ENCODE measurements around the gene LILRB5. TPM values are rescaled to one million over a fixed set of nuclear protein-coding genes. Genes with fewer than 3 reads are reported as not detected.
"Not testable (repeated sequence)": the region's sequence is repeated elsewhere in the genome, so short reads cannot be mapped to it uniquely, and the experiment has no call there.

The LILRB5 gene
- total RNA-seq, 1 donor from 2014 or later = not detected

- no peak overlapping the region for H3K27ac Mint-ChIP-seq (ENCODE audit: unreplicated experiment)
- no peak overlapping the region for H3K4me3 Mint-ChIP-seq (ENCODE audit: unreplicated experiment)
- H3K36me3 Mint-ChIP-seq (ENCODE audit: low read depth) = no peaks in the 10 kb centered on the region
- TF ChIP-seq CTCF (IDR thresholded peaks at IDR 0.05) = no peak
- H3K27me3 Mint-ChIP-seq (ENCODE audit: low read depth) = peaks cover 11% of the 10 kb centered on the region
- no peak for DNase-seq (ENCODE audit: low spot score)
- no peaks in the 10 kb centered on the region for H3K9me3 Mint-ChIP-seq (ENCODE audit: low read depth)
- no peaks in the 10 kb centered on the region for H3K4me1 Mint-ChIP-seq (ENCODE audit: low read depth)
Observed at GRCh38 chr19:54282686-54283470, 25.8 kb upstream of the LILRB5 start.

GRCh38 chr19:54281729-54282075 lies 24.6 kb upstream of the LILRB5 start:
- H3K27ac Mint-ChIP-seq (ENCODE audit: unreplicated experiment); DNase-seq (ENCODE audit: low spot score); H3K4me1 Mint-ChIP-seq (ENCODE audit: low read depth); H3K36me3 Mint-ChIP-seq (ENCODE audit: low read depth); H3K9me3 Mint-ChIP-seq (ENCODE audit: low read depth); H3K4me3 Mint-ChIP-seq (ENCODE audit: unreplicated experiment): not testable (repeated sequence)
- peaks cover 11% of the 10 kb centered on the region for H3K27me3 Mint-ChIP-seq (ENCODE audit: low read depth)

- TF ChIP-seq CTCF (IDR thresholded peaks at IDR 0.05) = no peak
- DNase-seq (ENCODE audit: low spot score) = no peak
- no peaks in the 10 kb centered on the region for H3K36me3 Mint-ChIP-seq (ENCODE audit: low read depth)
- no peak within 1 kb of the TSS for H3K4me3 Mint-ChIP-seq (ENCODE audit: unreplicated experiment)
- H3K27me3 Mint-ChIP-seq (ENCODE audit: low read depth) = peaks cover 14% of the 10 kb centered on the region
- no peaks in the 10 kb centered on the region for H3K9me3 Mint-ChIP-seq (ENCODE audit: low read depth)
- H3K4me1 Mint-ChIP-seq (ENCODE audit: low read depth) = no peaks in the 10 kb centered on the region
- no peak within 1 kb of the TSS for H3K27ac Mint-ChIP-seq (ENCODE audit: unreplicated experiment)
Observed at GRCh38 chr19:54281007-54281728, 24.1 kb upstream of the LILRB5 start, which contains the start of gene LILRB2. Gene LILRB2 (minus strand): TSS chr19:54281110. CDS start chr19:54280496, 614 bp downstream.

- not testable (repeated sequence) for DNase-seq (ENCODE audit: low spot score); H3K36me3 Mint-ChIP-seq (ENCODE audit: low read depth); H3K9me3 Mint-ChIP-seq (ENCODE audit: low read depth); H3K4me3 Mint-ChIP-seq (ENCODE audit: unreplicated experiment); H3K27ac Mint-ChIP-seq (ENCODE audit: unreplicated experiment); H3K4me1 Mint-ChIP-seq (ENCODE audit: low read depth)
- H3K27me3 Mint-ChIP-seq (ENCODE audit: low read depth) = peaks cover 16% of the 10 kb centered on the region
Observed at GRCh38 chr19:54280441-54280840, 23.4 kb upstream of the LILRB5 start.

GRCh38 chr19:54280025-54280424 lies 23.0 kb upstream of the LILRB5 start:
- H3K4me3 Mint-ChIP-seq (ENCODE audit: unreplicated experiment); H3K4me1 Mint-ChIP-seq (ENCODE audit: low read depth); H3K36me3 Mint-ChIP-seq (ENCODE audit: low read depth); H3K9me3 Mint-ChIP-seq (ENCODE audit: low read depth); H3K27ac Mint-ChIP-seq (ENCODE audit: unreplicated experiment); DNase-seq (ENCODE audit: low spot score): not testable (repeated sequence)
- peaks cover 20% of the 10 kb centered on the region for H3K27me3 Mint-ChIP-seq (ENCODE audit: low read depth)

- no peaks in the 10 kb centered on the region for H3K9me3 Mint-ChIP-seq (ENCODE audit: low read depth)
- no peaks in the 10 kb centered on the region for H3K4me1 Mint-ChIP-seq (ENCODE audit: low read depth)
- H3K27me3 Mint-ChIP-seq (ENCODE audit: low read depth) = peaks cover 20% of the 10 kb centered on the region
- no peak overlapping the region for H3K27ac Mint-ChIP-seq (ENCODE audit: unreplicated experiment)
- no peak overlapping the region for H3K4me3 Mint-ChIP-seq (ENCODE audit: unreplicated experiment)
- DNase-seq (ENCODE audit: low spot score) = no peak
- no peak for TF ChIP-seq CTCF (IDR thresholded peaks at IDR 0.05)
- no peaks in the 10 kb centered on the region for H3K36me3 Mint-ChIP-seq (ENCODE audit: low read depth)
Observed at GRCh38 chr19:54279406-54279962, 22.4 kb upstream of the LILRB5 start.

GRCh38 chr19:54278571-54279195 lies 21.6 kb upstream of the LILRB5 start:
- not testable (repeated sequence) for H3K4me3 Mint-ChIP-seq (ENCODE audit: unreplicated experiment); H3K4me1 Mint-ChIP-seq (ENCODE audit: low read depth); H3K27ac Mint-ChIP-seq (ENCODE audit: unreplicated experiment); DNase-seq (ENCODE audit: low spot score); H3K9me3 Mint-ChIP-seq (ENCODE audit: low read depth); H3K36me3 Mint-ChIP-seq (ENCODE audit: low read depth)
- H3K27me3 Mint-ChIP-seq (ENCODE audit: low read depth) = peaks cover 26% of the 10 kb centered on the region

- H3K4me3 Mint-ChIP-seq (ENCODE audit: unreplicated experiment); H3K9me3 Mint-ChIP-seq (ENCODE audit: low read depth); DNase-seq (ENCODE audit: low spot score); H3K27ac Mint-ChIP-seq (ENCODE audit: unreplicated experiment); H3K4me1 Mint-ChIP-seq (ENCODE audit: low read depth); H3K36me3 Mint-ChIP-seq (ENCODE audit: low read depth): not testable (repeated sequence)
- H3K27me3 Mint-ChIP-seq (ENCODE audit: low read depth) = peaks cover 23% of the 10 kb centered on the region
Observed at GRCh38 chr19:54278056-54278455, 21.0 kb upstream of the LILRB5 start.

- DNase-seq (ENCODE audit: low spot score); H3K36me3 Mint-ChIP-seq (ENCODE audit: low read depth); H3K4me1 Mint-ChIP-seq (ENCODE audit: low read depth); H3K4me3 Mint-ChIP-seq (ENCODE audit: unreplicated experiment); H3K9me3 Mint-ChIP-seq (ENCODE audit: low read depth); H3K27ac Mint-ChIP-seq (ENCODE audit: unreplicated experiment): not testable (repeated sequence)
- H3K27me3 Mint-ChIP-seq (ENCODE audit: low read depth) = peaks cover 22% of the 10 kb centered on the region
Observed at GRCh38 chr19:54277111-54277615, 20.1 kb upstream of the LILRB5 start.

Data from chondrocyte (in vitro differentiated cells).